Umbilical cord (tissue), 2 donors: ENCODE results near the gene RNF181. TPM values are rescaled to one million over a fixed set of nuclear protein-coding genes. Genes with fewer than 3 reads are reported as not detected.
A peak's percentile ranks its signal among the peaks of the same experiment; 100 is the strongest.
"Not testable (repeated sequence)": the region's sequence is repeated elsewhere in the genome, so short reads cannot be mapped to it uniquely, and the experiment has no call there.

Source experiments
- DNase-seq: peaks from one replicate; pipeline ENCODE4 v3.0.0-alpha.2; 2015; ENCODE audit warnings: low spot score
- total RNA-seq: library from RNA; depleted of rRNA; stranded (reverse); fragments of >200 nt; gene quantifications from one replicate; pipeline ENCODE4 v1.2.3, GENCODE V29; 2014; ENCODE audit warnings: low replicate concordance; ENCODE audit not compliant: insufficient read depth

The RNF181 gene
- 76.3 TPM for total RNA-seq

GRCh38 chr2:85595301-85596025, at the start of gene RNF181:
TSS of gene RNF181 (plus strand) at chr2:85595745. CDS start at chr2:85595764, 19 bp downstream.
- peak; percentile 100 for DNase-seq

DNA sequence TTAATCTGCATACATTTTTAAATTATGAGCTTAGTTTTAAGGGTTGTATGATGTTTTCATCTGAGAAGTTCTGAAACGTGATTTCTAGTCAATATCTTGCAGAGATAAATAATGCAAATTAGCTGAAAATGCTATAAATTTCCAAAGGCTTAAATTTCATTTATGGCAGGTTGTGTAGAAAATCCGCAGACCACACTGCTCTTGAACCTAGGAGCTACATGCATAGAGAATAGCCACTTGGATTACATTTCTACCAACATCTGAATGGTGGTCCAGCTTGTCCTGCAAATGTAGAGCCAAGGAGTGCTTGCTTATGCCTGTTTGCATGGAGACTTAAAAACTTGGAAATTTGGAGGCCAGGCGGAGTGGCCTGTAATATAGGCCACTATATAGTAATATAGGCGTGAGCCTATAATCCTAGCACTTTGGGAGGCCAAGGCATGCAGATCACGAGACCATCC, 49.7 kb upstream of the RNF181 start:
- DNase-seq, result no peak

- no peak for DNase-seq
Observed at GRCh38 chr2:85547089-85547858, 48.3 kb upstream of the RNF181 start.

- DNase-seq, result no peak
Observed at GRCh38 chr2:85547859-85548607, 47.5 kb upstream of the RNF181 start.

- no peak for DNase-seq
Observed at GRCh38 chr2:85548608-85548900, 47.0 kb upstream of the RNF181 start.

GRCh38 chr2:85549095-85549494, 46.5 kb upstream of the RNF181 start:
- DNase-seq, result no peak

DNA sequence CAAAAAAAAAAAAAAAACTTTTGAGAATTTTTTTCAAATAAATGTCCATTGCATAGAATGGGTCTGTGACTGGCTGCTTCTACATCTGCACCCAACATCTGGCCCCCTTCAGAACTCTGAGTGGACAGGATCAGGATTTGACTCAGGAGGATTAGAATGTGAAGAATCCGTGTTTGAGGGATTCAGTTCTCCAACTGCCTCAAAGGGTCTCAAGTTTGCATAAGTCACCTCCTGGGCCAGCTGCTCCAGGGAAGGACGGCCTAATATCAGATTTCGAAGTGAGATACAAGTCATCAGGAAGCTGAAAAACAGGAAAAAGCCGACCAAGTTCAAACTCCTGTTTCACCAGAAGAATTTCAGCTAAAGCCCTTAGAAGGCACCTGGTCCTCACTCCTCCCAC, 45.7 kb upstream of the RNF181 start:
- peak; percentile 43 for DNase-seq

- DNase-seq, result no peak
Observed at GRCh38 chr2:85550486-85550885, 45.1 kb upstream of the RNF181 start.

DNA sequence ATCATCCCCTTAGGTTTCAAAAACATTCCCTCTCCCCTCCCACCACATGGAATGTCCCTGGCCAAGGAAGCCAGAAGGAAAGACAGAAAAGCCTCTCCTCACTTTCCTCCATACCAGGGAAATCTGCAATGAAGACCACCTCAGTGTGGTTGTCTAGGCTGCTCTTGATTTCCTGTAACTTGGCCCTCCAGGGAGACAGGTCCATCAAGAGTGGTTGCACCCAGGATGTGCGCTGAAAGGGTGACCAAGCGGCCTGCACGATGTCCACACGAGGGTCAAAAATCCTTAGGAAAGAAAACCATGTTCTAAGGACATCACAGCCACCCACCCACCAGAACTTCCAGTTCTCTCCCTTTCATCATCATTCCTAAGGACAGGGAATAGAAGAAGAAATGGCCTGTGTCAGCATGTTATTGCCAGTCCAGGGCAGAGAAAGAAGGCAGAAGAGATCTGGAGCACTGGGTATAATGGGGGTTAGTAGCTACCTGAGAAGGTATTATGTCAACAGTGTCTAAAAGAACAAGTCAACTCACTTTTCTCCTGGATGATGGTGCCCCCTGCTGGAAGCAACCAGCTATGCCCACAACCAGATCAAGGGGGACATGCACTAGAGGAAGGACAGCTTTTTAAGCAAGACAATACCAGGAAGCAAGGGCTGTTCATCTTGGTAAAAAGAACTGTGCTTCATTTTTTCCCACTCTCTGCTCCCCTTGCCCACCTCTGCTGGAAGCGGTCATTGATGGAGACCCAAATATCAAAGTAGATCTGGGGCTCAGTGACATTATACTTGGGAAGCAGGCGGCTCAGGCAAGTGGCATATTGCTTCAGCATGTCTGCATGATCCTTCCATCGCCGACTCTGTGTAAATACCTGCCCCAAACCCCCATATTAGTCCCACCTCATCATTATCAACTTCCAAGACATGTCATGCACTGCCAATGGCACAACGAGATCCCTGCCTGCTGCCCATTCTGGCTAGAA, 43.6 kb upstream of the RNF181 start:
- peak; percentile 80 for DNase-seq

DNA sequence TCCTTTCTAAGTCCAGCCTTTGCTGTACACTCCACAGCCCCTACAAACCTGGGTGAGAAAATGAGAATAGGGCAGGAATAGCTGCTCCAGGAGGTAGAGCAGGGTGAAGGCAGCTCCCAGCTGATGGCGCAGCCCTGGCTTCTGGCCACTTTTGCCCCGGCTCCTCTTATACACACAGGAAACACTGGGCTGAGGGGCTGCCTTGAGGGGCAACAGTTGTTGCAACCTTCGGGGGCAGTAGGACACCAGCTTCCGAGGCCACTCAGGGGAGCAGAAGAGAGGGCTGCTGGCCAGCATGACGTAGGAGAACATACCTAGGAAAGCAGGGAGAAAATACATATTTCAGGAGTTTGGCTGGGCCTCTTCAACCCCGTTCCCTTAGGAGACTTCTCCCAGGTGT, 42.4 kb upstream of the RNF181 start:
- DNase-seq, result no peak

- DNase-seq, result no peak
Observed at GRCh38 chr2:85554980-85555612, 40.4 kb upstream of the RNF181 start.

DNA sequence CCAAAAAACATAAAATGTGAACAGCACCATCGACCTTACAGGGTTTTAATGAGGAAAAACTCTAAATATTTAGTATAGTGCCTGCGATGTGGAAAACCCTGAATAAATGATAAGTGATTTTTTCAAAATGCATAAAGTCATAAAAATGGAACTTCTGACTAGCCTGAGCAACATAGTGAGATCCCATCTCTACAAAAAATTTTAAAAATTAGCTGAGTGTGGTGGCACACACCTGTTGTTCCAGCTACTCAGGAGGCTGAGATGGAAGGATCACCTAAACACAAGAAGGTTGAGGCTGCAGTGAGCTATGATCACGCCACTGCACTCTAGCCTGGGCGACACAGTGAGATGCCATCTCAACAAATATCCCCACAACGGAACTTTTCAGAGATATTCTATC, 38.4 kb upstream of the RNF181 start:
- DNase-seq, result no peak

DNA sequence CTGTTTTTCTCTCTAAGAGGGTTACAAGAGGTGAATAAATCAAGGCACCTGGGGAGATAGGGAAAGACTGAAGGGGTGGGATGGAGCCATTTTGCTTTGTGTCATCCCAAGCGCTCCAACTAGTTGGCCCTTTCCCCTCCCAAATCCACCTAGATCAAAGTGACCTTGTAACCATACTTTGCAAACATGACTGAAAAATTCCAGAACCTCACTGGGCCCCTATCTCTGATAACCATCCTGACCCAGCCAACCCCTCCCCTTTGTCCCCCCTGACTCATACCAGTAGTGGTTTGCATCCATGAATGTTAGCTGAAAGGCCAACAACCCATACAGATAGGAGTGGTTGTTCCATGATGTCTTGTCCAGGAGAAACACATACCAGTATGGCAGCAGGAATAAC, 37.4 kb upstream of the RNF181 start:
- DNase-seq, result no peak

GRCh38 chr2:85560403-85560726, 35.2 kb upstream of the RNF181 start:
- not testable (repeated sequence) for DNase-seq

DNA sequence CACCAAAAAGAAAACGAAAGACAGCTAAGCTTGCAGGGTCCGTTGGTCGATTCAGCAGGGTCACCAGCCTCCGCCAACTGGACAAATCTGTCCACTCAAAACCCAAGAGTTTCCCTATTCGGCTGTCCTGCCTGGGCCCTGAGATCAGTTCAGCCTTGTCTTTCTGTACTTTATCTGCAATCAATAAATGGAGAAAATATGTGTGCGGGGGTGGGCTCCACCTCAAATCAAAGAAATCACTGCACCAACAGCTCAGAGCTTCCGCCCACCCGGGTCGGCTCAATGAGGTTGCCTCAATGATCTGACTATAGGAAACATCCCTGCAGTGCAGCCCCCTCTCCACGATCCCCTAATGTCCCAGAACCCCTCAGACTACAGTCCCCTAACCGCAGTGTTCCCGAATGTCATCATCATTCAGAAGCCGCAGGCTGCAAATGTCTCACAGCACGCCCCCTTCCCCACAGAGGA, 34.7 kb upstream of the RNF181 start:
- DNase-seq, result no peak

- peak; percentile 97 for DNase-seq
Observed at GRCh38 chr2:85561280-85562212, 34.0 kb upstream of the RNF181 start, which contains the start of gene GGCX. TSS of gene GGCX (minus strand) at chr2:85561493. CDS start at chr2:85561428, 65 bp downstream.

DNA sequence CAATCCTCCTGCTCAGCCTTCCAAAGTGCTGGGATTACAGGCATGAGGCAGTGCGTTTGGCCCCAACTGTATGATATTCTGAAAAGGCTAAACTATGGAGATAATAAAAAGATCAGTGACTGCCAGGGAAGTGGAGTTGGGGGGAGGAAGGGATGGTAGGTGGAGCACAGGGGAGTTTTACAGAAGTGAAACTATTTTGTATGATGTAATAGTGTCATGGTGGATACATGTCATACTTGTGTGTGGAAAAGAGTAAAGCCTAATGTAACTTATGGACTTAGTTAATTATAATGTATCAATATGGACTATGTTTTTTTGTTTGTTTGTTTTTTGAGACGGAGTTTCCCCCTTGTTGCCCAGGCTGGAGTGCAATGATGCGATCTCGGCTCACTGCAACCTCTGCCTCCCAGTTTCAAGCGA, 31.4 kb upstream of the RNF181 start:
- DNase-seq, result peak; percentile 53

DNA sequence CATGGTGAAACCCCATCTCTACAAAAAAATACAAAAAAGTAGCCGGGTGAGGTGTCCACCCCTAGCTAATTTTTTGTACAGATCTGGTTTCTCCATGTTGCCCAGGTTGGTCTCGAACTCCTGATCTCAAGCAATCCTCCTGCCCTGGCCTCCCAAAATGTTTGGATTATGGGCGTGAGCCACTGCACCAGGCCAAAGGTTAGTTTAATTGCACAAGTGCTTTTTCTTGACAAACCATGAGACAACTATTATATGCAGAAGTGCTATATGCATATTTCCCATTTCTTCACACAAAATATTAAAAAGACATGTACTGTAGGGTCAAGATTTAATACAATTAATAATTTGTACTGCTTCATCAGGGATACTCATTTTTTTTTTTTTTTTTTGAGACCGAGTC, 29.3 kb upstream of the RNF181 start:
- no peak for DNase-seq

DNA sequence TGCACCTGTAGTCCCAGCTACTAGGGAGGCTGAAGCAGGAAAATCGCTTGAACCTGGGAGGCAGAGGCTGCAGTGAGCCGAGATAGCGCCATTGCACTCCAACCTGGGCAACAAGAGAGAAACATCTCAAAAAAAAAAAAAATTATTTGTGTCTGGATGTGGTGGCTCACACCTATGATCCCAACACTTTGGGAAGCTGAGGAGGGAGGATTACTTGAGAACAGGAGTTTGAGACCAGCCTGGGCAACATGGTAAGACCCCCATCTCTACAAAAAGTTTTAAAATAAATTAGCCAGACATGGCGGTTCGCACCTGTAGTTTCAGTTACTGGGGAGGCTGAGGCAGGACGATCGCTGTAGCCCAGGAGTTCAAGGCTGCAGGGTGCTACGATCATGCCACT, 19.8 kb upstream of the RNF181 start:
- DNase-seq, result no peak

- no peak for DNase-seq
Observed at GRCh38 chr2:85577063-85577385, 18.5 kb upstream of the RNF181 start.
